HEK293 (cell line): ENCODE data around the gene AHRR.

Experiments
- CTCF ChIA-PET: fragments of 350-600 bp; formaldehyde crosslinking; extraction: SDS; loops from one replicate; lab custom pipeline; 2021; ENCODE audit warnings: antibody characterized with exemption; lab: Yijun Ruan, JAX
- POLR2A ChIA-PET: fragments of 300-600 bp; formaldehyde crosslinking; extraction: SDS; loops from one replicate; lab custom pipeline; 2020; ENCODE audit warnings: antibody characterized with exemption, inconsistent platforms; lab: Yijun Ruan, JAX
- H3K27ac ChIP-seq: fragments of 200-500 bp; sonication (Bioruptor generic); 2 replicates; pipeline ENCODE4 v1.5.1; 2014; ENCODE audit warnings: low read depth, low read length, control low read depth, inconsistent platforms; ENCODE audit errors: extremely low read depth
- H3K36me3 ChIP-seq, 2 experiments: fragments of 200-500 bp in 1 of 2; sonication (Bioruptor generic) in 1 of 2; 1 replicate in 1 of 2; 2 replicates in 1 of 2; pipeline ENCODE4 v1.5.1; 2014 to 2017; ENCODE audit warnings: inconsistent platforms in 2 of 2, low read length in 2 of 2; ENCODE audit not compliant: control insufficient read depth in 2 of 2, insufficient read depth in 1 of 2
- H3K4me1 ChIP-seq: fragments of 200-500 bp; sonication (Bioruptor generic); 2 replicates; pipeline ENCODE4 v1.5.1; 2014; ENCODE audit warnings: mild to moderate bottlenecking, low read length, inconsistent platforms; ENCODE audit not compliant: control insufficient read depth, insufficient read depth
- H3K4me3 ChIP-seq: 2 replicates; pipeline ENCODE4 v1.5.1; 2011; ENCODE audit warnings: low read depth, mild to moderate bottlenecking, control low read depth, low read length, moderate library complexity
- H3K9me3 ChIP-seq: fragments of 200-500 bp; sonication (Bioruptor generic); 2 replicates; pipeline ENCODE4 v1.5.1; 2014; ENCODE audit warnings: low read depth, low read length, inconsistent platforms; ENCODE audit not compliant: control insufficient read depth, insufficient read depth
- EGR2 ChIP-seq: fragments of 450-650 bp; formaldehyde crosslinking; IDR thresholded peaks from 2 replicates; pipeline ENCODE4 v1.5.1; 2016; ENCODE audit warnings: low read depth, missing biosample characterization, missing genetic modification characterization
- ELK4 ChIP-seq: IDR thresholded peaks from 2 replicates; pipeline ENCODE4 v1.6.1; 2011; ENCODE audit warnings: mild to moderate bottlenecking, low read depth, low read length, borderline replicate concordance
- MEIS1 ChIP-seq: sonication (generic); formaldehyde crosslinking; IDR thresholded peaks from 2 replicates; pipeline ENCODE4 v1.8.1; 2022; ENCODE audit warnings: missing genetic modification reagents, mild to moderate bottlenecking, borderline replicate concordance
- MYNN ChIP-seq: fragments of 450-650 bp; formaldehyde crosslinking; IDR thresholded peaks from 2 replicates; pipeline ENCODE4 v1.5.1; 2016; ENCODE audit warnings: missing biosample characterization, missing genetic modification characterization, borderline replicate concordance
- PRDM1 ChIP-seq: fragments of 450-650 bp; formaldehyde crosslinking; IDR thresholded peaks from 2 replicates; pipeline ENCODE4; 2016; ENCODE audit warnings: missing biosample characterization, missing genetic modification characterization
- PRDM6 ChIP-seq: fragments of 450-650 bp; formaldehyde crosslinking; IDR thresholded peaks from 2 replicates; pipeline ENCODE4 v1.5.1; 2017; ENCODE audit warnings: missing biosample characterization, missing genetic modification characterization
- REPIN1 ChIP-seq: fragments of 450-650 bp; formaldehyde crosslinking; IDR thresholded peaks from 2 replicates; pipeline ENCODE4 v1.5.1; 2017; ENCODE audit warnings: missing biosample characterization, missing genetic modification characterization, low read depth
- SCRT1 ChIP-seq: fragments of 450-650 bp; formaldehyde crosslinking; IDR thresholded peaks from 2 replicates; pipeline ENCODE4 v1.5.1; 2016; ENCODE audit warnings: missing biosample characterization, missing genetic modification characterization, borderline replicate concordance
- ZBTB1 ChIP-seq: fragments of 450-650 bp; formaldehyde crosslinking; IDR thresholded peaks from 2 replicates; pipeline ENCODE4 v1.5.1; 2016; ENCODE audit warnings: missing biosample characterization, missing genetic modification characterization
- ZFP69B ChIP-seq: fragments of 450-650 bp; formaldehyde crosslinking; IDR thresholded peaks from 2 replicates; pipeline ENCODE4 v1.5.1; 2016; ENCODE audit warnings: missing biosample characterization, missing genetic modification characterization
- ZIC2 ChIP-seq: fragments of 450-650 bp; formaldehyde crosslinking; IDR thresholded peaks from 2 replicates; pipeline ENCODE4 v1.5.1; 2016; ENCODE audit warnings: missing biosample characterization, missing genetic modification characterization
- ZNF155 ChIP-seq: fragments of 450-650 bp; formaldehyde crosslinking; IDR thresholded peaks from 2 replicates; pipeline ENCODE4 v1.5.1; 2016; ENCODE audit warnings: missing biosample characterization, missing genetic modification characterization
- ZNF2 ChIP-seq: fragments of 450-650 bp; formaldehyde crosslinking; IDR thresholded peaks from 2 replicates; pipeline ENCODE4 v1.5.1; 2016; ENCODE audit warnings: missing biosample characterization, missing genetic modification characterization
- ZNF223 ChIP-seq: fragments of 450-650 bp; formaldehyde crosslinking; IDR thresholded peaks from 2 replicates; pipeline ENCODE4 v1.5.1; 2016; ENCODE audit warnings: missing biosample characterization, missing genetic modification characterization
- ZNF23 ChIP-seq: fragments of 450-650 bp; formaldehyde crosslinking; IDR thresholded peaks from 2 replicates; pipeline ENCODE4 v1.5.1; 2016; ENCODE audit warnings: missing biosample characterization, missing genetic modification characterization, borderline replicate concordance
- ZNF248 ChIP-seq: fragments of 450-650 bp; formaldehyde crosslinking; IDR thresholded peaks from 2 replicates; pipeline ENCODE4 v1.5.1; 2017; ENCODE audit warnings: missing biosample characterization, missing genetic modification characterization
- ZNF394 ChIP-seq: fragments of 450-650 bp; formaldehyde crosslinking; IDR thresholded peaks from 2 replicates; pipeline ENCODE4 v1.5.1; 2016; ENCODE audit warnings: missing biosample characterization, missing genetic modification characterization, mild to moderate bottlenecking, moderate library complexity, borderline replicate concordance
- ZNF48 ChIP-seq: fragments of 450-650 bp; formaldehyde crosslinking; IDR thresholded peaks from 2 replicates; pipeline ENCODE4 v1.5.1; 2016; ENCODE audit warnings: missing biosample characterization, missing genetic modification characterization
- ZNF513 ChIP-seq: fragments of 450-650 bp; IDR thresholded peaks from 2 replicates; pipeline ENCODE4 v1.5.1; 2018; ENCODE audit warnings: missing biosample characterization, missing genetic modification characterization
- ZNF571 ChIP-seq: fragments of 450-650 bp; formaldehyde crosslinking; IDR thresholded peaks from 2 replicates; pipeline ENCODE4 v1.5.0; 2017; ENCODE audit warnings: missing biosample characterization, missing genetic modification characterization
- ZNF660 ChIP-seq: fragments of 450-650 bp; IDR thresholded peaks from 2 replicates; pipeline ENCODE4 v1.5.1; 2018; ENCODE audit warnings: missing biosample characterization, mild to moderate bottlenecking, missing genetic modification characterization
- ZNF76 ChIP-seq: fragments of 450-650 bp; formaldehyde crosslinking; IDR thresholded peaks from 2 replicates; pipeline ENCODE4; 2016; ENCODE audit warnings: low read depth, missing biosample characterization, missing genetic modification characterization, borderline replicate concordance
- ZSCAN30 ChIP-seq: fragments of 450-650 bp; IDR thresholded peaks from 2 replicates; pipeline ENCODE4 v1.5.1; 2018; ENCODE audit warnings: missing biosample characterization, mild to moderate bottlenecking, missing genetic modification characterization, moderate library complexity
- TF ChIP-seq, protein P1 (sequence below): fragments of 450-650 bp; formaldehyde crosslinking; IDR thresholded peaks from 2 replicates; pipeline ENCODE4 v1.5.1; 2017; ENCODE audit warnings: missing biosample characterization, missing genetic modification characterization
- TF ChIP-seq, protein P2 (sequence below): fragments of 450-650 bp; formaldehyde crosslinking; conservative IDR thresholded peaks from 2 replicates; pipeline ENCODE4 v1.5.1; 2016; ENCODE audit warnings: low read depth, missing biosample characterization, missing genetic modification characterization

AHRR gene

DNA sequence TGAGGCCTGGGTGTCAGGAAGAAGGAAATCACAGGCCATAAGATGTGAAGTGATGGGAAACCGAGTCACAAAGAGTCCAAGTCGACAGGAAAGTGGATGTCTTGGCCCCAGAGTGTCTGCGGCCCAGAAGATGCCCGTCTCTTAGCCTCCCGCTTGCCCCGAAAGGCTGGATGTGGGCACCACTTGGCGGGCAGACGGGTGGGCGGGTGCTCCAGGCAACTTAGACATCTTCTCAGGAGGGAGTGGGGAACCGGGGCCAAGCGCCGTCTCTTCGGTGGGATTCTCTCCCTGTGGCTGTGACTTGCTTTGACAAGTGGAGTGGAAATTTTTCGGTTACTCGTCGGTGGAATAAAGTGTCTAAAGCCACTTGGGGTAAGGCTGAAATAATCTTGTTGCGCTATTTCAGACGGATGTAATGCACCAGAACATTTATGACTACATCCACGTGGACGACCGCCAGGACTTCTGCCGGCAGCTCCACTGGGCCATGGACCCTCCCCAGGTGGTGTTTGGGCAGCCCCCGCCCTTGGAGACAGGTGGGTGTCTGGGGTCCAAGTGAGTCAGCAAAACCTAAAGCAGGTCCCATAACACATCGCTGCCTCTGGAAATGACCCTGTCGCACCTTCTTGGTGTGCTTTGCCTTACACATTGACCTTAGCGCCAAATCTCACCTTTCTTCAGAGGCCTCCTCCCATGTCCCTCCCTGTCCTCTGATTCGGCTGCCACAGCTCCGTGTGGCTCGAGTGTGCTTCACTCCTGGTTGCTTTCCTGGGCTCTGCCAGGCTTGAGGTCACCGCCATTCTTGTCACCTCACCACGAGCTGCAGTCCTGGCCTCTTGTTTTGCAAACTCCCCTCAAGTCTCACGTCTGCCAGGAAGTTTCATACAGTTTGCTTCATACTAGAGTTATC, 101.1 kb downstream of the AHRR start:
- CTCF ChIA-PET, result interaction anchor here (0.6 to 1.1 kb wide), 3 partner anchors 10 to 105 kb away, joined by 3 read pairs; no protein-coding TSS in a partner anchor

GRCh38 chr5:423233-423565, 101.7 kb downstream of the AHRR start:
- H3K4me1 ChIP-seq, result 0 out of 2 replicates have a peak, but pooled peaks cover 2% of the 10 kb centered on the region
- CTCF ChIA-PET, result interaction anchor here (1.0 to 1.1 kb wide), 2 partner anchors 10 to 106 kb away, joined by 3 read pairs; no protein-coding TSS in a partner anchor
- H3K9me3 ChIP-seq, result no peaks in the 10 kb centered on the region
- H3K27ac ChIP-seq, result no peak overlapping the region
- POLR2A ChIA-PET, result no interaction called here
- H3K36me3 ChIP-seq, result peaks cover 0 to 30% of the 10 kb centered on the region in 2 experiments; a peak in 2 of 3 replicates
- H3K4me3 ChIP-seq, result no peak overlapping the region
- no peak for TF ChIP-seq ZNF23 (tag by site-specific recombination)
- no peak for TF ChIP-seq ZNF155 (tag by site-specific recombination)
- no peak for TF ChIP-seq ZIC2
- no peak for TF ChIP-seq PRDM1 (tag by site-specific recombination)
- no peak for TF ChIP-seq ZNF660 (tag by site-specific recombination)
- TF ChIP-seq, protein P1, sequence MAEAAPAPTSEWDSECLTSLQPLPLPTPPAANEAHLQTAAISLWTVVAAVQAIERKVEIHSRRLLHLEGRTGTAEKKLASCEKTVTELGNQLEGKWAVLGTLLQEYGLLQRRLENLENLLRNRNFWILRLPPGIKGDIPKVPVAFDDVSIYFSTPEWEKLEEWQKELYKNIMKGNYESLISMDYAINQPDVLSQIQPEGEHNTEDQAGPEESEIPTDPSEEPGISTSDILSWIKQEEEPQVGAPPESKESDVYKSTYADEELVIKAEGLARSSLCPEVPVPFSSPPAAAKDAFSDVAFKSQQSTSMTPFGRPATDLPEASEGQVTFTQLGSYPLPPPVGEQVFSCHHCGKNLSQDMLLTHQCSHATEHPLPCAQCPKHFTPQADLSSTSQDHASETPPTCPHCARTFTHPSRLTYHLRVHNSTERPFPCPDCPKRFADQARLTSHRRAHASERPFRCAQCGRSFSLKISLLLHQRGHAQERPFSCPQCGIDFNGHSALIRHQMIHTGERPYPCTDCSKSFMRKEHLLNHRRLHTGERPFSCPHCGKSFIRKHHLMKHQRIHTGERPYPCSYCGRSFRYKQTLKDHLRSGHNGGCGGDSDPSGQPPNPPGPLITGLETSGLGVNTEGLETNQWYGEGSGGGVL, result no peak
- TF ChIP-seq EGR2 (tag by site-specific recombination), result no peak
- TF ChIP-seq ELK4, result no peak
- TF ChIP-seq ZNF394 (tag by site-specific recombination), result no peak
- no peak for TF ChIP-seq ZNF48
- TF ChIP-seq SCRT1 (tag by site-specific recombination), result no peak
- no peak for TF ChIP-seq ZNF513
- no peak for TF ChIP-seq MYNN (tag by site-specific recombination)
- no peak for TF ChIP-seq ZSCAN30 (tag by site-specific recombination)
- no peak for TF ChIP-seq ZNF248 (tag by site-specific recombination)
- TF ChIP-seq ZBTB1 (tag by site-specific recombination), result no peak
- TF ChIP-seq PRDM6 (tag by site-specific recombination), result no peak
- no peak for TF ChIP-seq REPIN1
- no peak for TF ChIP-seq ZNF76 (tag by site-specific recombination)

More for the DNA sequence above, 101.1 kb downstream of the AHRR start:
- TF ChIP-seq ZIC2, result no peak
- no peak for TF ChIP-seq ZNF223 (tag by site-specific recombination)
- no peak for TF ChIP-seq MEIS1 (CRISPR knock-in tag)
- TF ChIP-seq ZNF2 (tag by site-specific recombination), result no peak
- TF ChIP-seq ZFP69B (tag by site-specific recombination), result no peak
- TF ChIP-seq ZNF571 (tag by site-specific recombination), result no peak
- TF ChIP-seq, protein P2, sequence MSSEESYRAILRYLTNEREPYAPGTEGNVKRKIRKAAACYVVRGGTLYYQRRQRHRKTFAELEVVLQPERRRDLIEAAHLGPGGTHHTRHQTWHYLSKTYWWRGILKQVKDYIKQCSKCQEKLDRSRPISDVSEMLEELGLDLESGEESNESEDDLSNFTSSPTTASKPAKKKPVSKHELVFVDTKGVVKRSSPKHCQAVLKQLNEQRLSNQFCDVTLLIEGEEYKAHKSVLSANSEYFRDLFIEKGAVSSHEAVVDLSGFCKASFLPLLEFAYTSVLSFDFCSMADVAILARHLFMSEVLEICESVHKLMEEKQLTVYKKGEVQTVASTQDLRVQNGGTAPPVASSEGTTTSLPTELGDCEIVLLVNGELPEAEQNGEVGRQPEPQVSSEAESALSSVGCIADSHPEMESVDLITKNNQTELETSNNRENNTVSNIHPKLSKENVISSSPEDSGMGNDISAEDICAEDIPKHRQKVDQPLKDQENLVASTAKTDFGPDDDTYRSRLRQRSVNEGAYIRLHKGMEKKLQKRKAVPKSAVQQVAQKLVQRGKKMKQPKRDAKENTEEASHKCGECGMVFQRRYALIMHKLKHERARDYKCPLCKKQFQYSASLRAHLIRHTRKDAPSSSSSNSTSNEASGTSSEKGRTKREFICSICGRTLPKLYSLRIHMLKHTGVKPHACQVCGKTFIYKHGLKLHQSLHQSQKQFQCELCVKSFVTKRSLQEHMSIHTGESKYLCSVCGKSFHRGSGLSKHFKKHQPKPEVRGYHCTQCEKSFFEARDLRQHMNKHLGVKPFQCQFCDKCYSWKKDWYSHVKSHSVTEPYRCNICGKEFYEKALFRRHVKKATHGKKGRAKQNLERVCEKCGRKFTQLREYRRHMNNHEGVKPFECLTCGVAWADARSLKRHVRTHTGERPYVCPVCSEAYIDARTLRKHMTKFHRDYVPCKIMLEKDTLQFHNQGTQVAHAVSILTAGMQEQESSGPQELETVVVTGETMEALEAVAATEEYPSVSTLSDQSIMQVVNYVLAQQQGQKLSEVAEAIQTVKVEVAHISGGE (tag by site-specific recombination), result no peak
- TF ChIP-seq, all 188 proteins: peak for 0
- H3K36me3 ChIP-seq, result peaks cover 0 to 24% of the 10 kb centered on the region in 2 experiments; a peak in 2 of 3 replicates
- H3K4me3 ChIP-seq, result no peak overlapping the region
- POLR2A ChIA-PET, result no interaction called here
- H3K27ac ChIP-seq, result no peak overlapping the region
- H3K4me1 ChIP-seq, result 0 out of 2 replicates have a peak, but pooled peaks cover 2% of the 10 kb centered on the region
- H3K9me3 ChIP-seq, result no peaks in the 10 kb centered on the region
